SKM-1 treated with dmso at 0.1 percent for 144 hours (cell line): ENCODE measurements around the gene VAPB.
A peak's percentile ranks its signal among the peaks of the same experiment; 100 is the strongest.

Experiments used
- DNase-seq: peaks from one replicate; lab custom pipeline; 2025; ENCODE audit not compliant: unreplicated experiment; lab: John Stamatoyannopoulos, UW

Gene VAPB

DNA sequence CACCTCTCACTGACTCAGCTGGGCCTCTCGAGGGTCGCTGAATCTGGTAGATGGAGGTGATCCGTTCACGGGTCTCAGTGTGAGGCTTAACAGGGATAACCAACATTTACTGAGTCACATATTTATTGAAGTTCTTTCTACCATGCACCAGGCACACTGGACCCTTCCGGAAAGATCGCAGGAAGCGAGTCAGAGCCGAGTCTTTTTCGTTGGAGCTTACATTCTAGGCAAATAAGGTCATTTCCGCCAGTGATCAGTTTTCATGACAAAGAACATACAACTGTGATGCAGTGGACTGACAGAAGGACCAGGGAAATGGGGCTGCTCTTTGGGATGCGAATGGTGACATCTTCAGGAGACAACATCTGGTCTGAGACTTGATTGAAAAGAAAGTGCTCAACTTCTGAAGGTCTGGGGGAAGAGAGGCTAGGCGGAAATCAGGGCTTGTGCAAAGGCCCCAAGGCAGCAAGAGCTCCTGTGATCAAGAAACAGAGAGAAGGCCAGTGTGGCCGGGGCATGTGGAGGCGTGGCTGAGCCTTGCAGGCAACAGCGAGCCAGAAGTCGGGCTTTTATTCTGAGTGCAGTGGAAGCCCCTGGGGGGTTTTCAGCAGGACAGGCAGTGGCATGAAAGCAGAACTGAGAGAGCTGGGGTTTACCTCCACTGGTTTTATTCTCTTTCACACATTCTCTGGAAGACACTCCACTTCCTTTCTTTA, 69.5 kb downstream of the VAPB start:
- DNase-seq = no peak

- no peak for DNase-seq
Observed at GRCh38 chr20:58459058-58459750, 70.2 kb downstream of the VAPB start.

DNA sequence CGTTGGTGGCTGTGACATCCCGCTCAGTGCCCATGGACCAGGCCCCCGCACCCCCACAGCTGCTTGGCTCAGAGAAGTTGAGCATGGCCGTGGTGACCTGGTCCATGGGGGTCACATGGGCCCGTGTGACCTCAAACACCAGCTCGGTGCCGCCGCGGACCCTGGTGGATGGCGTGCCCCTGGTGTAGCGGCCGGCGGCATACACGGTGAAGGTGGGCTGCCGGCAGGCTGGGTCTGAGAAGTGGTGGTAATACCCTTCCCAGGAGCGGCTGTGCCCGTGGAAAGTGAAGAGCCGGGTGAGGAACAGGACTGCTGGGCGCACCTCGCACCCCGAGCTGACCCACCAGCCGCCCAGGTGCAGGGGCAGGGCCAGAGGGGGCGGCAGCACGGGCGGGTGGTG, 72.1 kb downstream of the VAPB start:
- no peak for DNase-seq

GRCh38 chr20:58461899-58462298, 72.9 kb downstream of the VAPB start:
- no peak for DNase-seq

GRCh38 chr20:58463256-58463655, 74.2 kb downstream of the VAPB start:
- DNase-seq = no peak

DNA sequence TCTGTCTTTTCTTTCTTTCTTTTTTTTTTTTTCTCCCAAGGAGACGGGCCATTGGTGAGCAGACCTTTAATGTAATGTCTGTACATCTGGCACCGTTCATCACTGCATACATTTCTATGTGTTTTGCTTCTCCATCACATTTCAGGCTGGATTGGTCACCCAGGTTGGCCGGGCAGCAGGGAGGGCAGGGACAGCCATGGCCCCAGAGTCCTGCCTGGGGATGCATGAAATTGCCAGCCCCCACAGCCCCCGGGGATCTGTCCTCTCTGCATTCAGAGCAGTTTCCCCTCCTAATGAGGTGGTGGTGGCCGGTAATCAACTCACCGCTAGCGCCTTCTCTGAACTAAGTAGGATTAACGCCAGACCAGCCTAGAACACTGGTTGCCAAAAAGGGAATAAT, 75.8 kb downstream of the VAPB start:
- DNase-seq = no peak

DNA sequence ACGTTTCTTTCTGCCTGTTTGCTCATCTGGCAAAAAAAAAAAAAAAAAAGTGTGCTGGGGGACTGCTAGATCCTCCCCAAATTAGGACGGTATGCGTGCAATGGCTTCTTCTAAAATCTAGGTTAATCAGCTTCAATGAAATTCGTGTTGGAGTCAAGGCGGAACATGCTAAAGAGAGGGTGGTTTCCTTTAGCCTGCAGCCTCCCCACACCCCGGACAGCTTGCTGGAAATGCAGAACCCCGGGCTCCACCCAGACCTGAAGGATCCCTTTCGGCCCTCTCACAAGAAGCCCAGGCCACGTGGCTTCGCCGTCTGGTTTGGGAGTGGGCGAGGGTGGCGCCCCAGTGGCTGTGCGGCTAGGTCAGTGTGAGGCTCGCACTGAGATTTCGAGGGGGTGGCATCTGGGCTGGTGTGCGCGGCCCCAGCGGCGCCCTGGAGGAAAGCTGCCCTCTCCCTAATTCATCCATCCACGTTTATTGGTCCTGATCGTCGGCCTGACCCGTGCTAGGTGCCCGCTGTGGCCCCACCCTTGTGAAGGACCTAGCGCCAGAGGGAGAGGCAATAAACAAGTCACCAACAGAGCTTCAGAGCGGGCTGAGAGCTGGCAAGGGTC, 77.2 kb downstream of the VAPB start:
- no peak for DNase-seq

DNA sequence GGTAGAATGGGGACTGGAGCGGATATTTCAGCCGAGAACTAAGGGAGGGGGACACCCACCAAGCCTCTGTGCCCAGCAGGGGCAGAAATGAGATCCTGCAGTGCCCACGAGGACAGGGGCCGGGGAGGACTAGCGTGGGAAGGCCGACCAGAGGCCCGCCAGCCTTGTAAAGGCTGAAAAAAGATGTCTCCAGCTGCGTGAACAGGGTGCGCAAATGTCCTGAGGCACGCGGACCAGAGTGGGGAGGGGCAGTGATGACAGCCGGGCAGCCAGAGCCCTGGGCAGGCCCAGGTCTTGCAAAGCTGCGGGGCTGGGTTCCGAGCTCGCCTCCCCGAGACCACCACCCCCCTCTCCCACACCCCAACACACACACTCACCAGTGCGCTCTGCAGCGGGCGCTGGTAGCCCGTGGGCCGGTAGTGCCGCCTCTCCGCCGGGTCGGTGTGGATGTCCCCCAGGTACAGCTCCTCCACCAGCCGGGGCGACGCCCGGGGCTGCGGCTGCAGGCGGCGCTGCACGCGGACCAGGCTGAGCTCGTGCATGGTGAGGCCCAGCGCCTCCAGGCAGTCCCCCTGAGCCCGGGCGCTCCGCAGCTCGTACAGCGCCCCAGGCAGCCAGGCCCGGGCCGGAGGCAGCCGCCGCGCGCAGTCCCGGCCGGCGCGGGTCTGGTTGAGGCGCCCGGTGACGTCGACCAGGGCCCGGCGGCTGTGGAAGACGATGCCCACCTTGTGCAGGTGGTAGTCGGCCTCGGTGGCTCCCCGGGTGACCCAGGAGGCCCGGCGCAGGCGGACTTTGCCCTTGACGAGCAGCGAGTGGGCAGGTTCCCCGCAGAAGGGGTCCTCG, 77.9 kb downstream of the VAPB start:
- DNase-seq = no peak

DNA sequence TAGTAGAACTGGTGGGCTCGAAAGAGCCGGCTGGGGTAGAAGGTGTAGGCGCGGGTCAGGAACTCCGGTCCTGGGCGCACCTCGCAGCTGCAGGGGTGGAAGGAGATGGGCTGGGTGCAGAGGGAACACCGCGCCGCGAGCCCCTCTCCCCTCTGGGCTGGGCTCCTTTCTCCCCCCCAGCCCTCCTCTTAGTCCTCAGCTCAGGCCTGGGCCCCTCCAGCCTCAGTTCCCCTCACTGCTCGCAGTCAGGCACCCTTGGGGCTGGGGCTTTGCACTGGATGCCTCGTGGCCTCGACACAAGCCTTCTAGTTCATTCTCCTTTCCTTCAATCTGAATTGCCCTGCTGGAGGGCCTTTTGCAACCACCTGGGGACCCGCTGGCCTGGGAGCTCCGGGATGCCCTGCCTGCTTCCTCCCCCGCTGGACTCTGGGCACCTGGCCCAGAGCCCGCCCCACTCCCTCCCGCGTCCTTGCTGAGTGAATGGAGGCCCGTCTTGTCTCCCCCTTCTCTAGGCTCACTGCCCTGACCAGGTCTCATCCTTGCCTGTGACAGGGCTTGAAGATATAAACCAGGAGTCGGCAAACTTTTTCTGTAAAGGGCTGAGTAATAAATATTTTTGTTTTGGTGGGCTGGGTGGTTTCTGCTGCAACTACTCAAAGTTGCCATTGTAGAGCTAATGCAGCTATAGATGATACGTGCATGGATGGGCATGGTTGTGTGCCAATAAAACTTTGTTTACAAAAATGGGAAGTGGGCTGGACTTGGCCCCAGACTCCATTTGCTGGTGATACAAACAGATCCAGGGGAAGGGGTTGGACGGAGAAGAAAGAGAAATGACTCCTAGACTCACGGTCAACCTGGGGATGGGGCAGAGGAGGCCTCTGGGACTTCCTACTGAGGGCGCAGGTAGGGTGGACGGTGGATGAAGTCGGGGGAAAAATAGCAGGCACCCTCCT, 78.8 kb downstream of the VAPB start:
- DNase-seq = peak; percentile 14

GRCh38 chr20:58469616-58470015, 80.6 kb downstream of the VAPB start:
- no peak for DNase-seq

DNA sequence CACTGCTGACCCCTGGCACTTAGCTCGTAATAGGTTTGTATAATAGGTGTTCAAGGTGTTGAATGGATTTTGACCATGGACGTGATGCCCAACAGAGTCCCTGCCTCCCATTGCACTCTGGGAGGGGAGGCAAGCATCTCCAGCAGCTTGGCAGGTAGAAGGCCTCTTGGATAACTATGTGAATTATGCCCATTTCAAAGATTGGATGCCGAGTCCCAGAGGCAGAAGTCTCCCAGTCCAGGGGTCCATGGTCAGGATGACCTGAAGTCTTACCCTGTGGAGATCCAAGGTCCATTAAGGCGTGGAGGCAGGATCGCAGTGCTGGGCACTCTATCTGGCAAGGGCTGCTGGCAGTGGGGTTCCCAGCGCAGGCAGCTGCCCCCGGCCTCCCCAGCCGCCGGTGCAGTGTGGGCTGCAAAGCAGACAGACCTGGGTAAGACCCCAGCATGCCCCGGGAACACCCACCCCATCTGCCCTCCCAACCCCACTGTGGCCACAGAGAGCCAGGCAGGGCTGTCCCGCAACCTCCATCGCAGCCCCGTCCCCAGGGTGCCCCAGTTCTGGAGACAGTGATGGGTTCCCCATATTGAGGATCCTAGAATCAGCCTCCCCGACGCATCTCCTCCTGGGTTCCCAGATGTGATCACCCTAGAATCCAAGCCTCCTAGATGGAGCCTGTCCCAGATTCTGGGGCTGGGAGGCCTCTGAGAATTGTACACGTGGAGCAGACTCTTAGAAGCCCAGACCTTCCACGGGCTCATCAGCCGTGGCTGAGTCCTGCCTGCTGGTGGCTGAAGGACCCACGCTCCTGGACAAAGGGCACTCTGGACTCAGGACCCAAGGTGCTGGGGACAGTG, 81.5 kb downstream of the VAPB start:
- no peak for DNase-seq

GRCh38 chr20:58471193-58472164, 82.5 kb downstream of the VAPB start:
- DNase-seq = no peak

GRCh38 chr20:58472273-58473018, 83.4 kb downstream of the VAPB start:
- no peak for DNase-seq

- no peak for DNase-seq
Observed at GRCh38 chr20:58473453-58474425, 84.7 kb downstream of the VAPB start.

- DNase-seq = no peak
Observed at GRCh38 chr20:58475466-58475865, 86.4 kb downstream of the VAPB start.

- DNase-seq = no peak
Observed at GRCh38 chr20:58478141-58478805, 89.2 kb downstream of the VAPB start.
